Astrocyte (in vitro differentiated cells and primary cell): ENCODE results near the gene NABP1. TPM values are rescaled to one million over a fixed set of nuclear protein-coding genes. Genes with fewer than 3 reads are reported as not detected.

Experiments used
- DNase-seq: peaks from one replicate; pipeline ENCODE4 v3.0.0-alpha.2; 2010; ENCODE audit warnings: low read depth
- FAIRE-seq: peaks from 2 replicates; lab custom pipeline; 2011; peaks lifted over from hg19 to GRCh38; lab: Jason Lieb, UNC
- H2AFZ ChIP-seq: 2 replicates; pipeline ENCODE4 v1.6.0; 2012; ENCODE audit warnings: low read depth, low read length, inconsistent platforms
- H3K27ac ChIP-seq: 2 replicates; pipeline ENCODE4 v1.5.1; 2011; ENCODE audit warnings: low read depth, low read length, inconsistent platforms
- H3K27me3 ChIP-seq: 2 replicates; pipeline ENCODE4 v1.6.0; 2011; ENCODE audit warnings: low read length, inconsistent platforms; ENCODE audit not compliant: insufficient read depth
- H3K36me3 ChIP-seq: 2 replicates; pipeline ENCODE4 v1.5.1; 2011; ENCODE audit warnings: low read length, inconsistent platforms; ENCODE audit not compliant: insufficient read depth
- H3K4me1 ChIP-seq: 2 replicates; pipeline ENCODE4 v1.5.1; 2011; ENCODE audit warnings: low read length, inconsistent platforms; ENCODE audit not compliant: insufficient read depth
- H3K4me2 ChIP-seq: 2 replicates; pipeline ENCODE4 v1.6.0; 2012; ENCODE audit warnings: low read length, inconsistent platforms
- H3K4me3 ChIP-seq: 2 replicates; pipeline ENCODE4 v1.5.1; 2011; ENCODE audit warnings: low read depth, mild to moderate bottlenecking, low read length, inconsistent platforms; ENCODE audit not compliant: insufficient read depth
- H3K79me2 ChIP-seq: 2 replicates; pipeline ENCODE4 v1.6.0; 2012; ENCODE audit warnings: mild to moderate bottlenecking, low read length, inconsistent platforms; ENCODE audit not compliant: insufficient read depth
- H3K9ac ChIP-seq: 2 replicates; pipeline ENCODE4 v1.6.0; 2012; ENCODE audit warnings: mild to moderate bottlenecking, low read length, inconsistent platforms
- H3K9me3 ChIP-seq: 2 replicates; pipeline ENCODE4 v1.5.1; 2012; ENCODE audit warnings: low read depth, mild to moderate bottlenecking, low read length, inconsistent platforms; ENCODE audit not compliant: insufficient read depth
- H4K20me1 ChIP-seq: 2 replicates; pipeline ENCODE4 v1.6.0; 2012; ENCODE audit warnings: low read length, inconsistent platforms; ENCODE audit not compliant: insufficient read depth
- H3K27ac Mint-ChIP-seq: one replicate; pipeline ENCODE4 v1.8.0; 2021; ENCODE audit warnings: mild to moderate bottlenecking, mixed read lengths; ENCODE audit not compliant: unreplicated experiment
- H3K27me3 Mint-ChIP-seq: one replicate; pipeline ENCODE4 v1.8.0; 2021; ENCODE audit warnings: low read depth, mixed read lengths; ENCODE audit not compliant: unreplicated experiment
- H3K36me3 Mint-ChIP-seq: one replicate; pipeline ENCODE4 v1.8.0; 2021; ENCODE audit warnings: low read depth, mixed read lengths; ENCODE audit not compliant: unreplicated experiment
- H3K4me1 Mint-ChIP-seq: one replicate; pipeline ENCODE4 v1.8.0; 2021; ENCODE audit warnings: low read depth, mixed read lengths; ENCODE audit not compliant: unreplicated experiment
- H3K4me3 Mint-ChIP-seq: one replicate; pipeline ENCODE4 v1.8.0; 2021; ENCODE audit warnings: mild to moderate bottlenecking, moderate library complexity, mixed read lengths; ENCODE audit not compliant: unreplicated experiment
- H3K9me3 Mint-ChIP-seq: one replicate; pipeline ENCODE4 v1.8.0; 2021; ENCODE audit warnings: mild to moderate bottlenecking, mixed read lengths; ENCODE audit not compliant: unreplicated experiment
- CTCF ChIP-seq: IDR thresholded peaks from 2 replicates; pipeline ENCODE4 v1.5.1; 2011; ENCODE audit warnings: low read depth, mild to moderate bottlenecking, inconsistent platforms, low read length, moderate library complexity; ENCODE audit not compliant: insufficient read depth
- EZH2 ChIP-seq: IDR thresholded peaks from 2 replicates; pipeline ENCODE4 v1.6.1; 2012; ENCODE audit warnings: mild to moderate bottlenecking, low read length, inconsistent platforms; ENCODE audit not compliant: insufficient read depth
- total RNA-seq: library from RNA; stranded (reverse); gene quantifications from 2 replicates; pipeline ENCODE4 v1.2.1, GENCODE V29; 2021

NABP1 gene
- total RNA-seq, 1 donor from 2014 or later: 213 TPM

GRCh38 chr2:191645032-191645431, 32.9 kb upstream of the NABP1 start:
- no peaks in the 10 kb centered on the region for H3K27me3 Mint-ChIP-seq

GRCh38 chr2:191645434-191646162, 32.3 kb upstream of the NABP1 start:
- Histone ChIP-seq H3K27me3 (no peaks in the 10 kb centered on the region), H2AFZ (no peak overlapping the region), H3K4me3 (no peak overlapping the region), H3K4me1 (peaks cover 8% of the 10 kb centered on the region), H4K20me1 (no peaks in the 10 kb centered on the region), H3K36me3 (no peaks in the 10 kb centered on the region), H3K79me2 (no peaks in the 10 kb centered on the region), H3K9ac (no peak overlapping the region), H3K4me2 (no peak overlapping the region), H3K27ac (no peak overlapping the region), H3K9me3 (no peaks in the 10 kb centered on the region)
- H3K9me3 Mint-ChIP-seq: no peaks in the 10 kb centered on the region
- H3K4me1 Mint-ChIP-seq: peaks cover 6% of the 10 kb centered on the region
- TF ChIP-seq EZH2: no peak
- TF ChIP-seq CTCF: no peak
- no peak for DNase-seq
- no peaks in the 10 kb centered on the region for H3K27me3 Mint-ChIP-seq
- no peak for FAIRE-seq
- no peak overlapping the region for H3K4me3 Mint-ChIP-seq
- no peaks in the 10 kb centered on the region for H3K36me3 Mint-ChIP-seq
- H3K27ac Mint-ChIP-seq: no peak overlapping the region

More at GRCh38 chr2:191645032-191645431, 32.9 kb upstream of the NABP1 start:
- Histone ChIP-seq H3K4me1 (peaks cover 8% of the 10 kb centered on the region), H2AFZ (no peak overlapping the region), H3K36me3 (no peaks in the 10 kb centered on the region), H4K20me1 (no peaks in the 10 kb centered on the region), H3K4me3 (no peak overlapping the region), H3K4me2 (no peak overlapping the region), H3K79me2 (no peaks in the 10 kb centered on the region), H3K9ac (no peak overlapping the region), H3K27ac (no peak overlapping the region), H3K27me3 (no peaks in the 10 kb centered on the region), H3K9me3 (no peaks in the 10 kb centered on the region)
- TF ChIP-seq EZH2 (no peak), CTCF (no peak)
- Mint-ChIP-seq H3K9me3 (no peaks in the 10 kb centered on the region), H3K27ac (no peak overlapping the region), H3K4me3 (no peak overlapping the region), H3K4me1 (peaks cover 5% of the 10 kb centered on the region), H3K36me3 (no peaks in the 10 kb centered on the region)
- FAIRE-seq (no peak), DNase-seq (no peak)
